Mesodermal cell (in vitro differentiated cells): ENCODE measurements around the gene SERPINB6.
"Not testable (repeated sequence)": the region's sequence is repeated elsewhere in the genome, so short reads cannot be mapped to it uniquely, and the experiment has no call there.

ENCODE experiments used
- H3K27ac ChIP-seq: 2 replicates; pipeline ENCODE4 v1.7.0; 2013; ENCODE audit warnings: mild to moderate bottlenecking, low read depth, low read length, moderate library complexity; ENCODE audit not compliant: severe bottlenecking
- H3K36me3 ChIP-seq: 2 replicates; pipeline ENCODE4 v1.7.1; 2013; ENCODE audit warnings: mild to moderate bottlenecking, low read length, moderate library complexity; ENCODE audit not compliant: control insufficient read depth, insufficient read depth
- H3K4me1 ChIP-seq: one replicate; pipeline ENCODE4 v1.7.1; 2013; ENCODE audit warnings: mild to moderate bottlenecking, low read length; ENCODE audit not compliant: insufficient read depth, control insufficient read depth, poor library complexity, severe bottlenecking
- H3K4me3 ChIP-seq: 2 replicates; pipeline ENCODE4 v1.7.0; 2013; ENCODE audit warnings: low read length, control low read depth, mild to moderate bottlenecking; ENCODE audit not compliant: insufficient read depth, poor library complexity, severe bottlenecking; ENCODE audit errors: extremely low read depth
- H3K9me3 ChIP-seq: 2 replicates; pipeline ENCODE4 v1.7.1; 2013; ENCODE audit warnings: mild to moderate bottlenecking, low read length, moderate library complexity; ENCODE audit not compliant: control insufficient read depth
- whole genome bisulfite sequencing, 2 experiments: methylation state at CpG; one replicate each; pipeline ENCODE4 v1.1.5; 2013; ENCODE audit warnings: missing lambda C conversion rate in 2 of 2; ENCODE audit not compliant: insufficient coverage in 2 of 2; 5-methylcytosine and 5-hydroxymethylcytosine counted together

SERPINB6 gene

DNA sequence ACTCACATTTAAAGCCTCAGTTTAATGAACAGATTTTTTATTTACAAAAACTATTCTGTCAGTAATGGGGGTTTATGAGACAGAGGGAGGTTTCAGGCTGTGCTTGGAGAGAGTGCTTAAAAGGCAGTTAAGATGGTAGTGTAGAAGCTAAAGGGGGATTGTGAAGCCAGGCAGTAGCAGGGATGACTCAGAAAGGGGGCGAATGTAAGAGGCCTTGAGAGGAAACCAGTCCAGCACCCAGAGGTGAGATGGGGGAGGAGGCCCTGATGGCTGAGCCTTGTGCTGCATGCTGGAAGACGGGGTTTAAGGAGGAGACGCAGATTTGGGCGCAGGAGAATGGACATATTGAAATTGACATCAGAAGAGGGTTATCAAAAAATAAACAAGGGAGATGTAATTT, 61.6 kb downstream of the SERPINB6 start:
- H3K9me3 ChIP-seq = no peaks in the 10 kb centered on the region
- H3K4me1 ChIP-seq = peaks cover 16% of the 10 kb centered on the region
- no peak overlapping the region for H3K27ac ChIP-seq
- no peaks in the 10 kb centered on the region for H3K36me3 ChIP-seq
- WGBS, 2 experiments = 90 to 95% methylated on average over 4 of the region's 4 CpGs
- H3K4me3 ChIP-seq = no peak overlapping the region

DNA sequence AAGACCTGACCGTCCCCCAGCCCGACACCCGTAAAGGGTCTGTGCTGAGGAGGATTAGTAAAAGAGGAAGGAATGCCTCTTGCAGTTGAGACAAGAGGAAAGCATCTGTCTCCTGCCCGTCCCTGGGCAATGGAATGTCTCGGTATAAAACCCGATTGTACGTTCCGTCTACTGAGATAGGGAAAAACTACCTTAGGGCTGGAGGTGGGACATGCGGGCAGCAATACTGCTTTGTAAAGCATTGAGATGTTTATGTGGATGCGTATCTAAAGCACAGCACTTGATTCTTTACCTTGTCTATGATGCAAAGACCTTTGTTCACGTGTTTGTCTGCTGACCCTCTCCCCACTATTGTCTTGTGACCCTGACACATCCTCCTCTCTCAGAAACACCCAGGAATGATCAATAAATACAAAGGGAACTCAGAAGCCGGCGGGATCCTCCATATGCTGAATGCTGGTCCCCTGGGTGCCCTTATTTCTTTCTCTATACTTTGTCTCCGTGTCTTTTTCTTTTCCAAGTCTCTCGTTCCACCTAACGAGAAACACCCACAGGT, 62.2 kb downstream of the SERPINB6 start:
- 56 to 61% methylated on average over 9 to 11 of the region's 16 CpGs for WGBS, 2 experiments
- Histone ChIP-seq H3K4me1 (peaks cover 16% of the 10 kb centered on the region), H3K27ac (peak overlapping the region; percentile 53)
- not testable (repeated sequence) for H3K36me3 ChIP-seq, H3K4me3 ChIP-seq, H3K9me3 ChIP-seq

DNA sequence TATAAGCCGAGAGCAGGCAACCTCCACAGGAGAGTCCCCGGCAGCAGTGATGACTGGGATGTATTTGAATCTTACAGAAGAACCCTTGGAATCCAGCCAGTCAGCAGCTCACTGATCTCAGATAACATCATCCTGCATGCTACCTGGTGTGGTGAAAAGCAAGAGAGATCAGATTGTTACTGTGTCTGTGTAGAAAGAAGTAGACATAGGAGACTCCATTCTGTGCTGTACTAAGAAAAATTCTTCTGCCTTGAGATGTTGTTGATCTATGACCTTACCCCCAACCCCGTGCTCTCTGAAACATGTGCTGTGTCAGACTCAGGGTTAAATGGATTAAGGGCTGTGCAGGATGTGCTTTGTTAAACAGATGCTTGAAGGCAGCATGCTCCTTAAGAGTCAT, 62.9 kb downstream of the SERPINB6 start:
- 76 to 83% methylated on average over 1 to 2 of the region's 3 CpGs for WGBS, 2 experiments
- peak overlapping the region; percentile 53 for H3K27ac ChIP-seq

DNA sequence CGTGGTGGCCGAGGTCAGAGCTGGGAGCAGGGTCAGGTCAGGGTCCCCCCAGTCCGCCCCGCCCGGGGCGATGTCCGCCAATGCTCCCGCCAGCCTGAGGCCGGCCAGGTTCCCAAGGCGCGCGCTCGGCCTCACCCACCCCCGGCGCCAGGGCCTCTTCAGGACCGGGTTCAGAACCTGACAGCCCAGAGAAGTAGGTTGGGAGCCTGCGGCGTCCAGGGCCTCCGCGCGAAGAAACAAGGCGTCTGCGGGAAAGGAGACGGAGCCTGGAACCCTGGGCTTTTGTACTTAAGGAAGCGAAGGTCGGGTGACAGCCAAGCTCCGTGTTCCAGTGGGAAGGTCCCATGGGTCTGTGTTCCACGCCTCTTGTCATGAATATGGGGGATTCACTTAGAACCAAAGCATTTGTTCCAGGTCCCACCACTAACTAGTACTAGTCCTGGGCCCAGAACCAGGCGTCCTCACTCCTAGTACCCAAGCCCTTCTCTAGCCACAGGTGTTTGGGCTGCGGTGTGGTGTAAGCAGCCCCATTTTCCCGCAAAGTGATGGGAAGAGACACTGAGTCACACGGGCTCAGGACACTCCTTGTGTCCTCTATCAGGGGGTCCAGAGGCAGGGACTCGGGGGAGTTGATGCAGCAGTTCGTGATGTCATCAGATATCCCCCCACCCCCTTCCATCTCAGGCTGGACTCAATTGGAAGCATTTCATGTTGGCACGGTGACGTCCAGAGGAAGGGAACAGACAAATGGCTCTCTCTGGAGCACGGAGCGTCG, 67.8 kb downstream of the SERPINB6 start:
- peak overlapping the region; percentile 58 for H3K4me3 ChIP-seq
- 42 to 44% methylated on average over 5 to 6 of the region's 39 CpGs for WGBS, 2 experiments

More for the DNA sequence above, 62.9 kb downstream of the SERPINB6 start:
- H3K36me3 ChIP-seq, H3K9me3 ChIP-seq, H3K4me3 ChIP-seq: not testable (repeated sequence)
- peaks cover 16% of the 10 kb centered on the region for H3K4me1 ChIP-seq

DNA sequence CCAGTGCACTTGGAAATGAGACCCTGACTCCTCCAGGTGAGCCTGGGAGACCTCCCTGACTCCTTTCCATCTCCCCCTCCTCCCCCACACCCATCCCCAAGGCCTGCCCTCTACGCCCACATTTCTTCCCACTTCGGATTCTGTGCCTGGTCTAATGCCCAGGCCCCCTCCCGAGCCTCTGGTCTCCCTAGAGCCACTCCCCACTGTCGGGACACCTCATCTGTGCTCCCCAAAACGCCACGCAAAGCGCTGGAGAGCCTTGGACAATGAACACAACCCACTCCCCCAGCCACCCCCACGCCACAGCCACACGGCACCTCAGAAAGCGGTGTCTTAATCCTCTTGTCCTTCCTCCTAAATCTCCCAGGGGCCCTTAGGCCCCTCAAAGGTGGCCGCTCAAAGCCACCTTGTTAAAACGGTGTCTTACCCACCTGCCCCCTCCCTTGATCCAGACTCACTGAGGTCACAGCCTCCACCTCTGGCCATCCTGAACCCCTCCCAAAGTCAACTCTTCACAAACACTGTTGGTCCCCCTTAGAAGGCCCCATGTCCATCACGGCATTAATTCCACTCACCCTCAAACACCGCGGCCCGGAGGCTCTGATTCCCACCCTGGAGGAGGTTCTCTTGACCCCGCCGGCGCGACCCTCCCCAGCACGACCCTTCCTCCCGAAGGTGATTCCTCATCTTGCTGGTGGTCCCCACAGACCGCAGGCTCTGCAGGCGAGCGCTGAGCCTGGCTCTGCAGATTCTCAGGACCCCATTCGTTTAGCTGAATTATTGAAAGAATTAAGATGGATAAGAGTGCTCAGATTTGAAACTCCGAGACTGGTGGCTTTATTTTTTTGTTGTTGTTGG, 69.5 kb downstream of the SERPINB6 start:
- not testable (repeated sequence) for H3K9me3 ChIP-seq, H3K4me1 ChIP-seq
- Histone ChIP-seq H3K27ac (peak overlapping the region; percentile 10), H3K36me3 (peaks cover 34% of the 10 kb centered on the region), H3K4me3 (peak overlapping the region; percentile 58)
- WGBS, 2 experiments = 61 to 69% methylated on average over 13 to 14 of the region's 27 CpGs

More for the DNA sequence above, 67.8 kb downstream of the SERPINB6 start:
- peaks cover 19% of the 10 kb centered on the region for H3K36me3 ChIP-seq
- H3K9me3 ChIP-seq, H3K27ac ChIP-seq: not testable (repeated sequence)
- peaks cover 12% of the 10 kb centered on the region for H3K4me1 ChIP-seq

DNA sequence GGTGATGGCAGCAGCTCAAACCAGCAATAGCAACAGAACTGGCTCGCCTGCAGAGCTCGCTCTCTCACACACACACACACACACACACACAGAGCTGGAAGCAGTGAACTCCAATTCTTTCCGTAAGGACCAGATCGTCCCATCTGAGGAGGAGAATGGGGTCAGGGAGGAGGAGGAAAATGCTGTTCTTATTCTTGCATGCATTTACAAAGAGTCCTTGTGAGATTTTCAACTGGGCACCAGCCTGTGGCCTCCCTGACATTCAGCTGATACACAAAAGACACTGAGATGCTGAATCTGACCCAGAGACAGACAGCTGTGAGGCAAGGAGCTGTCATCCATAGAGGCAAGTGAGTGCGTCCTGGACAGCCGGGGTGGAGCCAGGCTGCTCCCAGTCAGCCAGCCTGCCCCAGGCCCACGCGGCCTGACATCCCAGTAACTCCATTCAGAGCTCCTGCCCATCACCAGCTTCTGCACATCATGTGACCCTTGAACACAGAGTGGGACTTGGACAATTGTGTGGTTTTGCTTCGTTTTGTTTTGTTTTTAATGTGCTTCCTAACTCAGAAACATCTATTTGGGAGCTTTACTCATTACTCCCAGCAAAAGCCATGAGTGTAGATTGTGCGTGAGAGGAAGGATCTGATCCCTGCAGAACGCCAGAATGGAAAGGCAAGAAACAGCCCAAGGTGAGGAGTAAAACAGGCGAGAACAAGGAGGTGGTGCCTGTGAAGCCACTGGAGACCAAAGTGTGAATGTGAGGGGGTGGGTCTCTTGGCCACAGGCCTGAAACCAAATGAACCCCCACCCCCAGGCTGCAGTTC, 70.3 kb downstream of the SERPINB6 start:
- 53 to 63% methylated on average over 4 to 6 of the region's 12 CpGs for WGBS, 2 experiments
- Histone ChIP-seq H3K4me1 (peaks cover 5% of the 10 kb centered on the region), H3K27ac (no peak overlapping the region), H3K9me3 (no peaks in the 10 kb centered on the region), H3K4me3 (peak overlapping the region; percentile 58), H3K36me3 (peaks cover 40% of the 10 kb centered on the region)

DNA sequence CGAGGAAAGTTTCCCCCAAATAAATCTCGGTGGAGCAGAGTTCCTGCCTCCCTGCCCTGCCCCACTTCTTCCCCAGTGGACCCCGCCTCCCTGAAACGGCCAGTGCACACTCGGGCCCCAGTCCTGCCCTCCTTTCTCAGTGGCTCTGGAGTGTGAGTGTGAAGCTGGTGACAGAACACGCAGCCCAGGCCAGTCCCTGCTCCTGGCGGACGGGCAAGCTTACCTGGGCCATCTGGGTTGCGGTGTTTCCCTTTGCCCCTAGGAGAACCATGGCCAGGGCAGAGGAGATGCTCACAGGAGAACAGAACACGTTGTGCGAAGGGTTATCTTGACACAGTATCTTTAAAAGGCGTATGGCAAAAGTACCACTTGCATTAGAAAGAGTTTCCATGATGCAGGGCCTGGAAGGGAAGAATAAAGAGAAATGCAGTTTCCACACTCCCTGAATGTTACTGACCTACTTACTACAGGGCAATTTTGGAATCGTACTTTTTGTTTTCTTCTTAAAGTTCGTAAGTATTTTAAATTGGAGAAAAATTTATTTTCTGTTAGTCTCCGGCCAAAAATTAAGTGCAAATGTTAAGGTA, 71.1 kb downstream of the SERPINB6 start:
- Histone ChIP-seq H3K4me1 (peaks cover 5% of the 10 kb centered on the region), H3K27ac (no peak overlapping the region), H3K4me3 (no peak overlapping the region), H3K9me3 (no peaks in the 10 kb centered on the region), H3K36me3 (peaks cover 47% of the 10 kb centered on the region)
- 85 to 87% methylated on average over 11 to 15 of the region's 15 CpGs for WGBS, 2 experiments

DNA sequence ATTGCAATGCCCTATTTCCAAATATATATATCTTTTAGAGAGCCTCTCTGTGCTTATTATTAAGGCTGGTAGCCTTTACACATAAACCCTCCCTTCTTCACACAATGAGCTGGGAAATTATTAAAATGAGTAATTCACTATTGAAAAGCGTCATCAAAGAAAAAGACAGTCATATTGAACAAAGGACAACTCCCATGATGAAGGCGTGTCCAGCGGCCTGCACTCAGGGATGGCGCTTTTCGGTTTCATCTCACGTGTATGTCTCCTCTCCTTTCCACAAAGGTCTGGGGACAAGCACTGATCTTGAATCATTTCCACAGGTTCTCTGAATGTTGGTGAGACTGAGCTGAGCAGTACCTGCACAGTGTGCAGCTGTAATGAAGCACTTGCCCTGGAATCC, 71.8 kb downstream of the SERPINB6 start:
- H3K4me3 ChIP-seq = no peak overlapping the region
- WGBS, 2 experiments = 88 to 98% methylated on average over 6 of the region's 6 CpGs

More for the DNA sequence above, 71.8 kb downstream of the SERPINB6 start:
- Histone ChIP-seq H3K9me3 (no peaks in the 10 kb centered on the region), H3K4me1 (peaks cover 5% of the 10 kb centered on the region), H3K27ac (no peak overlapping the region), H3K36me3 (peaks cover 54% of the 10 kb centered on the region)
